Chondrocyte (in vitro differentiated cells): Measurements from ENCODE around the gene PTPRN. TPM values are rescaled to one million over a fixed set of nuclear protein-coding genes. Genes with fewer than 3 reads are reported as not detected.

Source experiments
- DNase-seq: peaks from one replicate; pipeline ENCODE4 v3.0.0; 2021; ENCODE audit warnings: mixed read lengths, low spot score
- H3K27ac Mint-ChIP-seq: one replicate; pipeline ENCODE4 v1.8.0; 2021; ENCODE audit warnings: mild to moderate bottlenecking, moderate library complexity, mixed read lengths; ENCODE audit not compliant: unreplicated experiment
- H3K27me3 Mint-ChIP-seq: 2 replicates; pipeline ENCODE4 v1.8.0; 2021; ENCODE audit warnings: low read depth, mixed read lengths
- H3K36me3 Mint-ChIP-seq: 2 replicates; pipeline ENCODE4 v1.8.0; 2021; ENCODE audit warnings: low read depth, mixed read lengths
- H3K4me1 Mint-ChIP-seq: 2 replicates; pipeline ENCODE4 v1.8.0; 2021; ENCODE audit warnings: low read depth, mild to moderate bottlenecking, mixed read lengths
- H3K4me3 Mint-ChIP-seq: one replicate; pipeline ENCODE4 v1.8.0; 2021; ENCODE audit warnings: mild to moderate bottlenecking, moderate library complexity, mixed read lengths; ENCODE audit not compliant: unreplicated experiment
- H3K9me3 Mint-ChIP-seq: 2 replicates; pipeline ENCODE4 v1.8.0; 2021; ENCODE audit warnings: low read depth, mixed read lengths
- total RNA-seq: library from RNA; stranded (reverse); gene quantifications from 3 replicates; pipeline ENCODE4 v1.2.1, GENCODE V29; 2021
- TF ChIP-seq, protein P1 (sequence below): fragments of 200-600 bp; sonication (generic); IDR thresholded peaks from 2 replicates; pipeline ENCODE4 v1.5.0; 2021; ENCODE audit warnings: antibody characterized with exemption, mild to moderate bottlenecking, moderate library complexity

PTPRN gene
- total RNA-seq, 1 donor from 2014 or later: 0.87 TPM

DNA sequence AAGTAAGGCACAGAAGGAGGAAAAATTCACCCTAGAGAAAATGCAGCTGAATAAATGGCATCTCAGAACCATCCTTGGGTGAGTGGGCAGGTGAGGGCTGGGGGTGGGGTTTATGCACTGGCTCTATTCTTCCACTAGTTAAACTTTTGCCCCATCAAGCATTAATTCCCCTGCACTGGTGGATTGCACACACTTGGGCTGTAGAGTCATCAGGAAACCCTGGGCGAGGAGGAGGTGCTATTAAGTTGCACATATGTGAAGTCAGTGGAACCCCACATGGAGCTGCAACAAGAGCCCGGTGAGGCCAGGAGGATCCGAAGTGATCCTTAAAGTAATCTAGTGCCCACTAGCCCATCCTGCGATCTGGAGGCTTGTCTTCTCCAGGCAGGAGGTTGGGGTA, 36.8 kb downstream of the PTPRN start:
- Mint-ChIP-seq H3K27me3 (no peaks in the 10 kb centered on the region), H3K9me3 (no peaks in the 10 kb centered on the region), H3K27ac (no peak overlapping the region), H3K36me3 (no peaks in the 10 kb centered on the region), H3K4me3 (no peak overlapping the region), H3K4me1 (peaks cover 27% of the 10 kb centered on the region)
- DNase-seq: peak; percentile 37
- TF ChIP-seq, protein P1, sequence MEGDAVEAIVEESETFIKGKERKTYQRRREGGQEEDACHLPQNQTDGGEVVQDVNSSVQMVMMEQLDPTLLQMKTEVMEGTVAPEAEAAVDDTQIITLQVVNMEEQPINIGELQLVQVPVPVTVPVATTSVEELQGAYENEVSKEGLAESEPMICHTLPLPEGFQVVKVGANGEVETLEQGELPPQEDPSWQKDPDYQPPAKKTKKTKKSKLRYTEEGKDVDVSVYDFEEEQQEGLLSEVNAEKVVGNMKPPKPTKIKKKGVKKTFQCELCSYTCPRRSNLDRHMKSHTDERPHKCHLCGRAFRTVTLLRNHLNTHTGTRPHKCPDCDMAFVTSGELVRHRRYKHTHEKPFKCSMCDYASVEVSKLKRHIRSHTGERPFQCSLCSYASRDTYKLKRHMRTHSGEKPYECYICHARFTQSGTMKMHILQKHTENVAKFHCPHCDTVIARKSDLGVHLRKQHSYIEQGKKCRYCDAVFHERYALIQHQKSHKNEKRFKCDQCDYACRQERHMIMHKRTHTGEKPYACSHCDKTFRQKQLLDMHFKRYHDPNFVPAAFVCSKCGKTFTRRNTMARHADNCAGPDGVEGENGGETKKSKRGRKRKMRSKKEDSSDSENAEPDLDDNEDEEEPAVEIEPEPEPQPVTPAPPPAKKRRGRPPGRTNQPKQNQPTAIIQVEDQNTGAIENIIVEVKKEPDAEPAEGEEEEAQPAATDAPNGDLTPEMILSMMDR: no peak

- no peaks in the 10 kb centered on the region for H3K27me3 Mint-ChIP-seq
- no peaks in the 10 kb centered on the region for H3K9me3 Mint-ChIP-seq
- TF ChIP-seq, protein P1: no peak
- no peak overlapping the region for H3K27ac Mint-ChIP-seq
- H3K36me3 Mint-ChIP-seq: no peaks in the 10 kb centered on the region
- H3K4me1 Mint-ChIP-seq: peaks cover 26% of the 10 kb centered on the region
- peak; percentile 24 for DNase-seq
- no peak overlapping the region for H3K4me3 Mint-ChIP-seq
These were observed 38.2 kb downstream of the PTPRN start for GRCh38 chr2:219271021-219271420.

DNA sequence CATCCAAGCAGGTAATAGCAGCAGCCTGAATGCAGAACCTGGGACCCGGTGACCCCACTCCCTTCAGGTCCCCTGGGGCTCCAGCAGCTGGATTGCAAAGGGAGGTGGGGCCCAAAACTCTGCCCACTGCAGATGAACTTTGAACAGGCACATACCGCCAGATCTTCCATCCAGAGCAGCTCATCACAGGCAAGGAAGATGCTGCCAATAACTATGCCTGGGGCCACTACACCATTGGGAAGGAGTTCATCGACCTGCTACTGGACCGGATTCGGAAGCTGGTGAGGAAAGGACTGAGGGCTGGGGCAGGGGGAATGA, 39.2 kb downstream of the PTPRN start:
- Mint-ChIP-seq H3K27ac (no peak overlapping the region), H3K36me3 (no peaks in the 10 kb centered on the region), H3K27me3 (no peaks in the 10 kb centered on the region), H3K9me3 (no peaks in the 10 kb centered on the region), H3K4me3 (no peak overlapping the region), H3K4me1 (peaks cover 22% of the 10 kb centered on the region)
- TF ChIP-seq, protein P1: no peak
- DNase-seq: peak; percentile 53

DNA sequence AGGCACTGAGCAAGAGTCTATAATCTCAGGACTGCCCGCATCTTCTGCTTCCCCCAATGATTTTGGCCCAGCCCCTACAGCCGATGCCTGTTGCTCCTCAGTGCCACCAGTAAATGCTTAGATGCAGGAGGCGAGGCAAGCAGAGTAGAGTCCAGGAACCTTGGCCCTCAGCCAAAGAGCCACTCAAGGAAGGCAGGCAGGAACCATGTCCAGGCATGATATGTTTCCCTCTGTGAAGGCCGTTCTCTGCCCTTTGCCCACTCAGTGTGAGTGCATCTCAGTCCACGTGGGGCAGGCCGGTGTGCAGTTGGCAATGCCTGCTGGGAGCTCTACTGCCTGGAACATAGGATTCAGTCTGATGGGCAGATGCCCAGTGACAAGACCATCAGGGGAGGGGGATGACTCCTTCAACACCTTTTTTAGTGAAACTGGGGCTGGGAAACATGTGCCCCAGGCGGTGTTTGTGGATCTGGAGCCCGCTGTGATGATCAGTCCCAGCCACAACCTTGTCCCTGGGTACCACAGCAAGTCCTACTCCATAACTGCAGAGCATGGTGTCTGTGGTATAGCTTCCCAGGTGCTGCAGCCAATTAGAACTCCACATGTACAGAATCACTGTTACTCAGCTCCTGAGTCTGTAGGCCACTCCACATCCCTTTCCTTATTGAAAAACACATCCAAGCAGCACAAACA, 39.7 kb downstream of the PTPRN start:
- peak; percentile 60 for DNase-seq
- H3K9me3 Mint-ChIP-seq: no peaks in the 10 kb centered on the region
- H3K36me3 Mint-ChIP-seq: no peaks in the 10 kb centered on the region
- TF ChIP-seq, protein P1: no peak
- peaks cover 17% of the 10 kb centered on the region for H3K4me1 Mint-ChIP-seq
- H3K27ac Mint-ChIP-seq: no peak overlapping the region
- no peaks in the 10 kb centered on the region for H3K27me3 Mint-ChIP-seq
- no peak overlapping the region for H3K4me3 Mint-ChIP-seq

DNA sequence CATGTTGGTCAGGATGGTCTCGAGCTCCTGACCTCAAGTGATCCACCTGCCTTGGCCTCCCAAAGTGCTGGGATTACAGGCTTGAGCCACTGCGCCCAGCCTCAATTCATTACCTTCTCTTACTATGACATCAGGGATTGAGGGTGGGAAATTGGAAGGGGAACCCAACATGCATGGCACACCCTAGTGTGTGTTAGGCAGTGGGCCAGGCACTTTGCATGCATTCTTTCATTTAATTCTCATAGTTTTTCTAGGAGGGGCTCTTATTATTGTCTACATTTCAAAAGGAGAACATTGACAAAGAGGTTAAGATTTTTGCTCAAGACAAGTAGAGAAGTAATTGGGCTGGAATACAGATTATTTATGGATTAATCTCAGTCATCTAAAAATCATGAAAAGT, 40.9 kb downstream of the PTPRN start:
- peak; percentile 10 for DNase-seq
- Mint-ChIP-seq H3K27me3 (no peaks in the 10 kb centered on the region), H3K4me3 (no peak overlapping the region), H3K36me3 (no peaks in the 10 kb centered on the region), H3K27ac (no peak overlapping the region), H3K9me3 (no peaks in the 10 kb centered on the region), H3K4me1 (peaks cover 4% of the 10 kb centered on the region)
- TF ChIP-seq, protein P1: no peak
